ENCODE data around the gene SMIM24.

The SMIM24 gene

GRCh38 chr19:3474010-3474409, 6.3 kb downstream of the SMIM24 start:
- 89% methylated on average over 5 of the region's 8 CpGs for WGBS (ENCODE audit: insufficient coverage)
- no peaks in the 10 kb centered on the region for H3K9me3 ChIP-seq (ENCODE audit: control extremely low read depth in 1 of 5, control insufficient read depth in 4 of 5, insufficient read depth in 2 of 5, low read depth in 1 of 5, low read length in 4 of 5)
- peaks cover 0 to 23% (median 15%) of the 10 kb centered on the region in 4 experiments for H3K4me1 ChIP-seq (ENCODE audit: control extremely low read depth in 1 of 4, control insufficient read depth in 4 of 4, insufficient read depth in 4 of 4, low read length in 3 of 4)
- no peak for DNase-seq
- POLR2A ChIA-PET: no interaction called here
- H3K36me3 ChIP-seq (ENCODE audit: control insufficient read depth in 4 of 4, insufficient read depth in 4 of 4, low read length in 3 of 4): peaks cover 4 to 27% (median 20%) of the 10 kb centered on the region in 4 experiments
- H3K4me3 ChIP-seq (ENCODE audit: control insufficient read depth in 1 of 7, extremely low read depth in 1 of 7, insufficient read depth in 4 of 7, low read depth in 2 of 7, low read length in 6 of 7): no peak overlapping the region
- no peaks in the 10 kb centered on the region for H3K27me3 ChIP-seq (replicated peaks in 2 of 5; ENCODE audit: control insufficient read depth in 4 of 5, insufficient read depth in 5 of 5, low read length in 4 of 5)
- CTCF ChIA-PET: interaction anchor here (1.3 to 5.1 kb wide), 2 partner anchors 9 to 44 kb away, joined by 4 to 33 read pairs; partner anchors contain the start of gene SMIM44
- H3K27ac ChIP-seq (ENCODE audit: insufficient read depth in 1 of 2, low read depth in 1 of 2, low read length in 2 of 2, poor library complexity in 1 of 2, severe bottlenecking in 2 of 2): no peak overlapping the region

GRCh38 chr19:3471954-3472655, 8.2 kb downstream of the SMIM24 start:
- H3K4me1 ChIP-seq (ENCODE audit: control extremely low read depth in 1 of 4, control insufficient read depth in 4 of 4, insufficient read depth in 4 of 4, low read length in 3 of 4): peaks cover 0 to 7% (median 3%) of the 10 kb centered on the region in 4 experiments
- 65% methylated on average over 8 of the region's 24 CpGs for WGBS (ENCODE audit: insufficient coverage)
- H3K27ac ChIP-seq (ENCODE audit: insufficient read depth in 1 of 2, low read depth in 1 of 2, low read length in 2 of 2, poor library complexity in 1 of 2, severe bottlenecking in 2 of 2): no peak overlapping the region
- no peaks in the 10 kb centered on the region for H3K27me3 ChIP-seq (replicated peaks in 2 of 5; ENCODE audit: control insufficient read depth in 4 of 5, insufficient read depth in 5 of 5, low read length in 4 of 5)
- no peak overlapping the region for H3K4me3 ChIP-seq (ENCODE audit: control insufficient read depth in 1 of 7, extremely low read depth in 1 of 7, insufficient read depth in 4 of 7, low read depth in 2 of 7, low read length in 6 of 7)
- CTCF ChIA-PET: interaction anchor here (0.8 to 5.1 kb wide), 19 partner anchors 8 to 177 kb away, joined by 3 to 33 read pairs (median 4); partner anchors contain the start of genes DOHH and SMIM44
- peaks cover 4 to 34% (median 22%) of the 10 kb centered on the region in 4 experiments for H3K36me3 ChIP-seq (ENCODE audit: control insufficient read depth in 4 of 4, insufficient read depth in 4 of 4, low read length in 3 of 4)
- DNase-seq: peak in 2 of 3 donors; percentile 41 to 52
- POLR2A ChIA-PET: interaction anchor here (0.6 kb wide), 1 partner anchor 1678 kb away, joined by 3 read pairs; no protein-coding TSS in a partner anchor
- H3K9me3 ChIP-seq (ENCODE audit: control extremely low read depth in 1 of 5, control insufficient read depth in 4 of 5, insufficient read depth in 2 of 5, low read depth in 1 of 5, low read length in 4 of 5): peaks cover 0 to 8% (median 7%) of the 10 kb centered on the region in 5 experiments

GRCh38 chr19:3470500-3471128, 9.7 kb downstream of the SMIM24 start:
- POLR2A ChIA-PET: no interaction called here
- no peak overlapping the region for H3K4me3 ChIP-seq (ENCODE audit: control insufficient read depth in 1 of 7, extremely low read depth in 1 of 7, insufficient read depth in 4 of 7, low read depth in 2 of 7, low read length in 6 of 7)
- WGBS (ENCODE audit: insufficient coverage): 83% methylated on average over 8 of the region's 11 CpGs
- H3K27me3 ChIP-seq (replicated peaks in 2 of 5; ENCODE audit: control insufficient read depth in 4 of 5, insufficient read depth in 5 of 5, low read length in 4 of 5): no peaks in the 10 kb centered on the region
- no peak overlapping the region for H3K27ac ChIP-seq (ENCODE audit: insufficient read depth in 1 of 2, low read depth in 1 of 2, low read length in 2 of 2, poor library complexity in 1 of 2, severe bottlenecking in 2 of 2)
- peaks cover 0 to 4% (median 3%) of the 10 kb centered on the region in 4 experiments for H3K4me1 ChIP-seq (ENCODE audit: control extremely low read depth in 1 of 4, control insufficient read depth in 4 of 4, insufficient read depth in 4 of 4, low read length in 3 of 4)
- CTCF ChIA-PET: interaction anchor here (0.7 to 5.1 kb wide), 10 partner anchors 9 to 144 kb away, joined by 3 to 33 read pairs (median 4); partner anchors contain the start of gene SMIM44
- peaks cover 4 to 35% (median 17%) of the 10 kb centered on the region in 4 experiments for H3K36me3 ChIP-seq (ENCODE audit: control insufficient read depth in 4 of 4, insufficient read depth in 4 of 4, low read length in 3 of 4)
- DNase-seq: no peak
- peaks cover 0 to 10% (median 7%) of the 10 kb centered on the region in 5 experiments for H3K9me3 ChIP-seq (ENCODE audit: control extremely low read depth in 1 of 5, control insufficient read depth in 4 of 5, insufficient read depth in 2 of 5, low read depth in 1 of 5, low read length in 4 of 5)

- peaks cover 0 to 10% (median 7%) of the 10 kb centered on the region in 5 experiments for H3K9me3 ChIP-seq (ENCODE audit: control extremely low read depth in 1 of 5, control insufficient read depth in 4 of 5, insufficient read depth in 2 of 5, low read depth in 1 of 5, low read length in 4 of 5)
- 69% methylated on average over 12 of the region's 14 CpGs for WGBS (ENCODE audit: insufficient coverage)
- peaks cover 0 to 4% (median 3%) of the 10 kb centered on the region in 4 experiments for H3K4me1 ChIP-seq (ENCODE audit: control extremely low read depth in 1 of 4, control insufficient read depth in 4 of 4, insufficient read depth in 4 of 4, low read length in 3 of 4)
- DNase-seq: no peak
- H3K27me3 ChIP-seq (replicated peaks in 2 of 5; ENCODE audit: control insufficient read depth in 4 of 5, insufficient read depth in 5 of 5, low read length in 4 of 5): no peaks in the 10 kb centered on the region
- H3K36me3 ChIP-seq (ENCODE audit: control insufficient read depth in 4 of 4, insufficient read depth in 4 of 4, low read length in 3 of 4): peaks cover 4 to 31% (median 10%) of the 10 kb centered on the region in 4 experiments
- H3K4me3 ChIP-seq (ENCODE audit: control insufficient read depth in 1 of 7, extremely low read depth in 1 of 7, insufficient read depth in 4 of 7, low read depth in 2 of 7, low read length in 6 of 7): no peak overlapping the region
- ChIA-PET POLR2A (interaction anchor here (0.6 kb wide), 1 partner anchor 1631 kb away, joined by 5 read pairs; no protein-coding TSS in a partner anchor), CTCF (interaction anchor here (0.7 to 5.1 kb wide), 13 partner anchors 9 to 1052 kb away, joined by 3 to 33 read pairs (median 4); partner anchors contain the start of gene SMIM44)
- no peak overlapping the region for H3K27ac ChIP-seq (ENCODE audit: insufficient read depth in 1 of 2, low read depth in 1 of 2, low read length in 2 of 2, poor library complexity in 1 of 2, severe bottlenecking in 2 of 2)
These were observed 10.5 kb downstream of the SMIM24 start for GRCh38 chr19:3469638-3470499.

- POLR2A ChIA-PET: no interaction called here
- Histone ChIP-seq H3K4me1 (ENCODE audit: control extremely low read depth in 1 of 4, control insufficient read depth in 4 of 4, insufficient read depth in 4 of 4, low read length in 3 of 4) (peaks cover 0 to 4% (median 2%) of the 10 kb centered on the region in 4 experiments), H3K27me3 (replicated peaks in 2 of 5; ENCODE audit: control insufficient read depth in 4 of 5, insufficient read depth in 5 of 5, low read length in 4 of 5) (no peaks in the 10 kb centered on the region), H3K9me3 (ENCODE audit: control extremely low read depth in 1 of 5, control insufficient read depth in 4 of 5, insufficient read depth in 2 of 5, low read depth in 1 of 5, low read length in 4 of 5) (peaks cover 0 to 10% (median 7%) of the 10 kb centered on the region in 5 experiments), H3K27ac (ENCODE audit: insufficient read depth in 1 of 2, low read depth in 1 of 2, low read length in 2 of 2, poor library complexity in 1 of 2, severe bottlenecking in 2 of 2) (no peak overlapping the region), H3K4me3 (ENCODE audit: control insufficient read depth in 1 of 7, extremely low read depth in 1 of 7, insufficient read depth in 4 of 7, low read depth in 2 of 7, low read length in 6 of 7) (no peak overlapping the region), H3K36me3 (ENCODE audit: control insufficient read depth in 4 of 4, insufficient read depth in 4 of 4, low read length in 3 of 4) (peaks cover 0 to 21% (median 4%) of the 10 kb centered on the region in 4 experiments)
- DNase-seq: no peak
- 100% methylated on average over 1 of the region's 3 CpGs for whole genome bisulfite sequencing (ENCODE audit: insufficient coverage)
- CTCF ChIA-PET: interaction anchor here (1.3 kb wide), 1 partner anchor 160 kb away, joined by 3 read pairs; no protein-coding TSS in a partner anchor
These were observed 12.1 kb downstream of the SMIM24 start for GRCh38 chr19:3468211-3468610.

- peak in 1 of 3 donors; percentile 30 for DNase-seq
- ChIA-PET POLR2A (no interaction called here), CTCF (interaction anchor here (1.3 kb wide), 2 partner anchors 144 to 159 kb away, joined by 3 to 4 read pairs; no protein-coding TSS in a partner anchor)
- Histone ChIP-seq H3K9me3 (ENCODE audit: control extremely low read depth in 1 of 5, control insufficient read depth in 4 of 5, insufficient read depth in 2 of 5, low read depth in 1 of 5, low read length in 4 of 5) (peaks cover 0 to 10% (median 7%) of the 10 kb centered on the region in 5 experiments), H3K4me1 (ENCODE audit: control extremely low read depth in 1 of 4, control insufficient read depth in 4 of 4, insufficient read depth in 4 of 4, low read length in 3 of 4) (peaks cover 0 to 4% (median 2%) of the 10 kb centered on the region in 4 experiments), H3K4me3 (ENCODE audit: control insufficient read depth in 1 of 7, extremely low read depth in 1 of 7, insufficient read depth in 4 of 7, low read depth in 2 of 7, low read length in 6 of 7) (no peak overlapping the region), H3K27me3 (replicated peaks in 2 of 5; ENCODE audit: control insufficient read depth in 4 of 5, insufficient read depth in 5 of 5, low read length in 4 of 5) (no peaks in the 10 kb centered on the region), H3K27ac (ENCODE audit: insufficient read depth in 1 of 2, low read depth in 1 of 2, low read length in 2 of 2, poor library complexity in 1 of 2, severe bottlenecking in 2 of 2) (no peak overlapping the region), H3K36me3 (ENCODE audit: control insufficient read depth in 4 of 4, insufficient read depth in 4 of 4, low read length in 3 of 4) (peaks cover 0 to 27% (median 8%) of the 10 kb centered on the region in 4 experiments)
- WGBS (ENCODE audit: insufficient coverage): 76% methylated on average over 2 of the region's 10 CpGs
These were observed 12.7 kb downstream of the SMIM24 start for GRCh38 chr19:3467437-3468198.

Measured in common myeloid progenitor, CD34-positive (primary cell).